CMK (cell line): ENCODE measurements around the gene ADAMTSL2.

ENCODE experiments used
- DNase-seq: peaks from one replicate; pipeline ENCODE4 v3.0.0-alpha.2; 2010; ENCODE audit warnings: low read depth

The ADAMTSL2 gene

GRCh38 chr9:133499892-133500270 is 34.6 kb upstream of the ADAMTSL2 start:
- no peak for DNase-seq

- DNase-seq, result no peak
Measured at GRCh38 chr9:133502112-133502511, 32.4 kb upstream of the ADAMTSL2 start.

- no peak for DNase-seq
Measured at GRCh38 chr9:133505186-133505830, 29.2 kb upstream of the ADAMTSL2 start.

- DNase-seq, result no peak
Measured at GRCh38 chr9:133505901-133506652, 28.4 kb upstream of the ADAMTSL2 start.

GRCh38 chr9:133506653-133507038 is 27.9 kb upstream of the ADAMTSL2 start:
- DNase-seq, result no peak

GRCh38 chr9:133507246-133507965 is 27.1 kb upstream of the ADAMTSL2 start:
- no peak for DNase-seq

- no peak for DNase-seq
Measured at GRCh38 chr9:133508046-133508445, 26.5 kb upstream of the ADAMTSL2 start.

- DNase-seq, result no peak
Measured at GRCh38 chr9:133509179-133510083, 25.1 kb upstream of the ADAMTSL2 start.

GRCh38 chr9:133510926-133511505 is 23.5 kb upstream of the ADAMTSL2 start:
- no peak for DNase-seq

- DNase-seq, result no peak
Measured at GRCh38 chr9:133511607-133512006, 22.9 kb upstream of the ADAMTSL2 start.

GRCh38 chr9:133512253-133513213 is 22.0 kb upstream of the ADAMTSL2 start:
- no peak for DNase-seq

- DNase-seq, result no peak
Measured at GRCh38 chr9:133513214-133514100, 21.0 kb upstream of the ADAMTSL2 start.

GRCh38 chr9:133514460-133515239 is 19.9 kb upstream of the ADAMTSL2 start:
- no peak for DNase-seq

GRCh38 chr9:133515240-133515610 is 19.3 kb upstream of the ADAMTSL2 start:
- DNase-seq, result no peak

- no peak for DNase-seq
Measured at GRCh38 chr9:133515615-133516255, 18.8 kb upstream of the ADAMTSL2 start.

GRCh38 chr9:133516256-133516960 is 18.1 kb upstream of the ADAMTSL2 start:
- DNase-seq, result no peak

- DNase-seq, result no peak
Measured at GRCh38 chr9:133516961-133517350, 17.5 kb upstream of the ADAMTSL2 start.

GRCh38 chr9:133517711-133518110 is 16.8 kb upstream of the ADAMTSL2 start:
- DNase-seq, result no peak
